HG02763 (cell line): ENCODE data around the gene FAM72B.
"Not testable (repeated sequence)": the region's sequence is repeated elsewhere in the genome, so short reads cannot be mapped to it uniquely, and the experiment has no call there.

Experiments
- ATAC-seq: cut with Tn5 transposase; IDR thresholded peaks from one replicate; pipeline ENCODE4 v1.9.1; 2021; ENCODE audit warnings: mild to moderate bottlenecking, moderate library complexity; ENCODE audit not compliant: unreplicated experiment

The FAM72B gene

DNA sequence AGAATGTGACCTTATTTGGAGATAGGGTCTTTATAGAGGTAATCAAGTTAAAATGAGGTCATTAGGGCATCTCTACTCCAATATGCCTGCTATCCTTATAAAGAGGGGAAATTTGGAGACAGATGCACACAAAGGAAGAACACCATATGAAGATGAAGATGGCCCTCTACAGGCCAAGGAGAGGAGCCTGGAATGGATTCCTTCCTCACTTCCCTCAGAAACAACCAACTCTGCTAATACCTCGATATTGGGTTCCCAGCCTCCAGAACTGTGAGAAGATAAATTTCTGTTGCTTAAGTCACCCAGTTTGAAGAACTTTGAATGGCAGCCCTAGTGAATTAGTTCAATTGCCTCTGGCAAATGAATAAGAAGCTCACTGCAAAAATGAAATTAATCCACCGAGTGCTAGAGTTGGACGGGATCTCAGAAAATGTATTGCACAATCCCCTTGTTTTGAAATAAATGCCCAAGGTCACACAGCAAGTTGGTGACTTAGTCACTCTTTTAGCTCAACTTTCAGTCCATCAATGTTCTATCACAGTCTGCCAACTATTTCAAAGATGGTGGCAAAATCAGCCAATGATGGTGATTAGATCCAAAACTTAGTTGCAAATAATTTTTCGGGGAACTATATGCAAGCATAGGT is 27.1 kb downstream of the FAM72B start:
- ATAC-seq: not testable (repeated sequence)

DNA sequence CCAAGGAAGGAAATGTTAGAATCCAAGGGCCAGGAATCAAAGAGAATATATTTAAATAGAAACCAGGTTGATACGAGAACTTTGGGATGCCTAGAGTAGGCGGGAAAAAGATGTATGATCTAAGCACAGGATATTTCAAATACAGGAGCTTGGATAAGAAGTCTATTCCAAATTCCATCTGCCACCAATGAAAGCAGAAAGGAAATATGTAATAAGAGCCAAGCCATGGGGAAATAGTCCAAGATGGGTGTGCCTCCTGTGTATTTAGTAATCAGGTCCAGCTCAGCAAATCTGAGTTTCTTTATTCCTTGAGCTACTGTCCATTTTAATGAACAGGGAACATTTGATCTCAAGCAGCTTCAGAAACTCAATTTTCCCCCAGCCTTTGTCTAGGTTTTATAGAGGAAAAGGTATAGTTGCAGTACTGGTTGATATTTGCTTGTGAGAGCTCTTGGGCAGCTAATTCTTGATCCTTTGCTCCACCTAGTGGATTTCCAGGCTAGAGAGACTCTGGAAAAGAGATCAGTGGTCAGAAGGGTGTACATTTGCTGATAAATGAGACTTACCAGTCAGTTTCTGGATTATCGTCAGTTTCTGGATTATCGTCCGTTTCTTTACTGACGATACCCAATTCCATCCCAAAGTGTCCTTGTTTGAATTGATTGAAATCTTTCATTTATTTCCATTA is 28.3 kb downstream of the FAM72B start:
- not testable (repeated sequence) for ATAC-seq

- not testable (repeated sequence) for ATAC-seq
These were observed 29.3 kb downstream of the FAM72B start for GRCh38 chr1:121154811-121155210.

GRCh38 chr1:121152788-121153187 is 31.4 kb downstream of the FAM72B start:
- not testable (repeated sequence) for ATAC-seq

DNA sequence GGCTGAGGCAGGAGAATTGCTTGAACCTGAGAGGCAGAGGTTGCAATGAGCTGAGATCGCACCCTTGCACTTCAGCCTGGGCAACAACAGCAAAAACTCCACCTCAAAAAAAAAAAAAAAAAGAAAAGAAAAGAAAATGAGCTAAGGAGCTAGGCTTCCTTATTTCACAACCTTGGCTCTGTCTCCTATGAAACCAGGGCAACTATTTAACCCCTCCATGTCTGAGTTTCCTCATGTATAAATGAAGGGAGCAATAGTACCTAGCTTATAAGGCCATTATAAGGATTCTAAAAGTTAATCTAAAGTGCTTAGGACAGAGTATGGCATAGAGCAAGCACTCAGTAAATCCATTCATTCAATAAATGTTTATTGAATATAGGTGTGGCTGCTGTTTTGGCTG is 32.8 kb downstream of the FAM72B start:
- not testable (repeated sequence) for ATAC-seq

GRCh38 chr1:121148489-121149190 is 35.5 kb downstream of the FAM72B start:
- not testable (repeated sequence) for ATAC-seq

DNA sequence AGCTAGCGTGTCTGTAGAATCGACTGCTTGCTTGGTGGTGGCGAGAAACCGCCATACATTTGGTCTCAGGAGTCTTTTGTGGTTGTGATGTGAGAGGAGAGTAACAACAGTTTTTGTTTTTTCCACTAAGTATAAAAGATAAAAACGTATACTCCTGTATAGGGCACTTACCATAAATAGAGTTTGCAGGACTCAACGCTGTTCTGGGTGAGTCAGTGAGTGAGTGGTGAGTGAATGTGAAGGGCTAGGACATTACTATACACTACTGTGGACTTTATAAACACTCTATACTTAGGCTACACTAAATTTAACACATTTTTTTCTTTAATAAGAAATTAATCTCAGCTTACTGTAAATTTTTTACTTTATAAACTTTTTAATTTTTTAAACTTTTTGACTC is 43.7 kb downstream of the FAM72B start:
- ATAC-seq: not testable (repeated sequence)

DNA sequence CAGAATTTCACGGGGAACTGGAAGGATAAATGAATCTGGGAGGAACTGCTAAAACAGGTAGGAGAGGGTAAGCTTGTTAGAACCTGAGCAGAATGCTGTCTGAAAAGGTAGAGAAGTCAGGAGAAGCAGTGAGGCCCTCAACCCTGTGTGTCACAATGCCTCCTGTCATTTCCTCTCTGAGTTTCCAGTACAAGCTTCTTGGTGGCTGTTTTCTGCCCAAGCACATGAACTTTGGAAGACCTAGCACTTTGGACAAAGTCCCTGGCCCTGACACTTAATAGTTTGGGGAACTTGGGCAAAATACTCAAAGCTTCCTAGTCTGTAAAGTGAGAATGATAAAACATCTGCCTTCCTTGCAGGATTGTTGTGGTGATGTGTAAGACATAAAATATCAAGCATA is 52.6 kb downstream of the FAM72B start:
- ATAC-seq: not testable (repeated sequence)

DNA sequence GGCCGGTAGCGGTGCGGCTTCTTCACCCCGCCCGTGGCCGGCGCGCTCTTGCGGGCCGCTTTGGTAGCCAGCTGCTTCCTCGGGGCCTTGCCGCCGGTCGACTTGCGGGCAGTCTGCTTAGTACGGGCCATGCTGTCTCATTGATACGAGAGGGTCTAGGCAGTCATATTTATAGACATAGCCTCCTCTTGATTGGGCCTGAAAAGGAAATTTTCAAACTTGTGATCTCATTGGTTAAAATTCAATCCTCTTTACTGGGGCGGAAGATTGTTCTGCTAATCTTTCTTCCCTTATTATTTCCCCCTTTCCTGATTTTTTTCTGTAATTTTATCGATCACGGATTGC is 65.7 kb downstream of the FAM72B start:
- ATAC-seq: not testable (repeated sequence)
